Caco-2 (cell line): Measurements from ENCODE around the gene CIART. TPM values are rescaled to one million over a fixed set of nuclear protein-coding genes. Genes with fewer than 3 reads are reported as not detected.
"Not testable (repeated sequence)": the region's sequence is repeated elsewhere in the genome, so short reads cannot be mapped to it uniquely, and the experiment has no call there.

Experiments used
- BruUV-seq: library from RNA; stranded (reverse); fragments of 400-500 nt; replicated peaks from 2 replicates; lab custom pipeline; 2021; lab: Mats Ljungman, UMichigan
- CTCF ChIA-PET: fragments of 300-600 bp; sonication (Branson Sonifier 250); formaldehyde crosslinking; loops from one replicate; lab custom pipeline; 2022; ENCODE audit warnings: antibody characterized with exemption; lab: Charles Lee
- POLR2A ChIA-PET: fragments of 300-600 bp; sonication (Branson Sonifier 250); formaldehyde crosslinking; loops from one replicate; lab custom pipeline; 2022; ENCODE audit warnings: antibody characterized with exemption; lab: Charles Lee
- DNase-seq, 2 experiments: peaks; one replicate each; pipeline versions ENCODE4 v3.0.0 to v3.0.0-alpha.2; 2020 to 2022
- H3K27me3 ChIP-seq: replicated peaks from 2 replicates; pipeline ENCODE4 v1.6.0; 2011; ENCODE audit warnings: low read length; ENCODE audit not compliant: control insufficient read depth, insufficient read depth
- H3K36me3 ChIP-seq: 2 replicates; pipeline ENCODE4 v1.5.1; 2011; ENCODE audit warnings: low read length; ENCODE audit not compliant: control insufficient read depth, insufficient read depth
- H3K4me1 ChIP-seq: fragments of 250-450 bp; sonication (Bioruptor Pico); 2 replicates; pipeline ENCODE4 v1.5.1; 2020; ENCODE audit warnings: mild to moderate bottlenecking
- H3K4me3 ChIP-seq: 2 replicates; pipeline ENCODE4 v1.5.1; 2011; ENCODE audit warnings: low read depth, mild to moderate bottlenecking, control low read depth, low read length
- H3K9me3 ChIP-seq: fragments of 250-450 bp; sonication (Bioruptor Pico); 2 replicates; pipeline ENCODE4 v1.5.1; 2020; ENCODE audit warnings: mild to moderate bottlenecking, moderate library complexity
- H3K27ac Mint-ChIP-seq: one replicate; pipeline ENCODE4 v1.8.0; 2022; ENCODE audit warnings: mixed read lengths; ENCODE audit not compliant: unreplicated experiment
- H3K27me3 Mint-ChIP-seq: one replicate; pipeline ENCODE4 v1.8.0; 2022; ENCODE audit warnings: mixed read lengths; ENCODE audit not compliant: insufficient read depth, unreplicated experiment
- H3K36me3 Mint-ChIP-seq: one replicate; pipeline ENCODE4 v1.8.0; 2022; ENCODE audit warnings: mild to moderate bottlenecking, mixed read lengths; ENCODE audit not compliant: insufficient read depth, unreplicated experiment
- H3K4me1 Mint-ChIP-seq: one replicate; pipeline ENCODE4 v1.8.0; 2022; ENCODE audit warnings: low read depth, mixed read lengths; ENCODE audit not compliant: unreplicated experiment
- H3K4me3 Mint-ChIP-seq: one replicate; pipeline ENCODE4 v1.8.0; 2022; ENCODE audit warnings: mild to moderate bottlenecking, moderate library complexity, mixed read lengths; ENCODE audit not compliant: unreplicated experiment
- H3K9me3 Mint-ChIP-seq: one replicate; pipeline ENCODE4 v1.8.0; 2022; ENCODE audit warnings: mixed read lengths; ENCODE audit not compliant: unreplicated experiment
- CTCF ChIP-seq, 2 experiments: fragments of 200-600 bp in 1 of 2; IDR thresholded peaks; 1 replicate in 1 of 2; 2 replicates in 1 of 2; pipeline versions ENCODE4 v1.5.1 to v1.8.0; 2011 to 2022; ENCODE audit warnings: antibody characterized with exemption in 1 of 2, control low read depth in 1 of 2, inconsistent platforms in 1 of 2, low read depth in 1 of 2, low read length in 1 of 2, mild to moderate bottlenecking in 1 of 2, moderate library complexity in 1 of 2; ENCODE audit not compliant: insufficient read depth in 1 of 2, severe bottlenecking in 1 of 2, unreplicated experiment in 1 of 2
- intact Hi-C: fragments of 100-400 bp; cut with micrococcal nuclease; formaldehyde crosslinking; loops from one replicate; pipeline ENCODE4 v1.10.0; 2022; ENCODE audit not compliant: unreplicated experiment
- total RNA-seq: library from RNA; stranded (reverse); gene quantifications from 2 replicates; pipeline ENCODE4 v1.2.3, GENCODE V29; 2022

CIART gene
- total RNA-seq, 1 experiment from 2014 or later, result 3.2 TPM

GRCh38 chr1:150235852-150236613, 46.3 kb upstream of the CIART start, which contains the start of gene ANP32E:
Gene ANP32E, minus strand, starts transcription at chr1:150236112. Its CDS starts 326 bp downstream, at chr1:150235786.
- no peaks in the 10 kb centered on the region for H3K36me3 ChIP-seq
- no peaks in the 10 kb centered on the region for H3K27me3 Mint-ChIP-seq
- H3K9me3 ChIP-seq, result no peaks in the 10 kb centered on the region
- DNase-seq, result peak; percentile 95 to 97
- H3K27ac Mint-ChIP-seq, result no peak within 1 kb of the TSS
- H3K36me3 Mint-ChIP-seq, result peaks cover 12% of the 10 kb centered on the region
- ChIA-PET CTCF (interaction anchor here (0.6 to 1.0 kb wide), 3 partner anchors 10 to 550 kb away, joined by 3 read pairs; no protein-coding TSS in a partner anchor), POLR2A (interaction anchor here (0.5 to 1.7 kb wide), 6 partner anchors 115 to 343 kb away, joined by 4 to 13 read pairs (median 5); partner anchors contain the start of gene RPRD2)
- peak in 1 of 2 experiments; percentile 9 for TF ChIP-seq CTCF (IDR thresholded peaks at IDR 0.05; ENCODE audit: insufficient read depth in 1 of 2, low read depth in 1 of 2, low read length in 1 of 2, severe bottlenecking in 1 of 2, unreplicated experiment in 1 of 2)
- no peak within 1 kb of the TSS for H3K4me3 Mint-ChIP-seq
- no peaks in the 10 kb centered on the region for H3K9me3 Mint-ChIP-seq
- H3K4me1 ChIP-seq, result peaks cover 13% of the 10 kb centered on the region
- TSS peak; percentile 82 for BruUV-seq
- intact Hi-C loops, result loop anchor here (1.0 kb wide), 2 partner anchors 33 to 46 kb away; partner anchors contain the start of genes APH1A and CIART
- no peaks in the 10 kb centered on the region for H3K27me3 ChIP-seq
- H3K4me1 Mint-ChIP-seq, result peaks cover 25% of the 10 kb centered on the region
- H3K4me3 ChIP-seq, result peak within 1 kb of the TSS; percentile 48

DNA sequence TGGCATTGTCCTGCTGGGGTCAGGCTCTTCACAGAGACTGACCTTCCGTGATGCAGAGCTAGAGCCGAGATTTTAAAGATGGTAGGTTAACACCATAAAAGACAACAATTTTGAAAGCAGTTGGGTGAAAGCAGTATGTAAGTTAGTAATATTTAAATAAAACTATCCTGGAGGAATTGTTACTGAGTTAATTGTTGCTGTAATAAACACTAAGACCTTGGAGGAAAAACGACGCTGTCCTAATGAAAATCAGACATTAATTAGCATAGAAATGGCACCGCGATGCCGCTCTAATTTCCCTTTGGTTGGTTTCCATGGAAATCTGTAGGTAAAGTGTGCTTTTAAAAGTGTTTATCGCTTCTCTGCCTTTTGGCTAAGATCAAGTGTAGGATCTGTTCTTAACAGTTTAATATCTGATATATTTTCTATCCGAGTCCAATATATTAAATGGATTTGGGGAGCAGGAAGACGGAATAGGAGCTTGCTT, 45.7 kb upstream of the CIART start:
- Mint-ChIP-seq H3K4me3 (no peak overlapping the region), H3K36me3 (peaks cover 12% of the 10 kb centered on the region), H3K27ac (no peak overlapping the region), H3K9me3 (no peaks in the 10 kb centered on the region), H3K27me3 (no peaks in the 10 kb centered on the region), H3K4me1 (peaks cover 25% of the 10 kb centered on the region)
- Histone ChIP-seq H3K4me1 (peaks cover 13% of the 10 kb centered on the region), H3K27me3 (no peaks in the 10 kb centered on the region), H3K36me3 (no peaks in the 10 kb centered on the region), H3K9me3 (no peaks in the 10 kb centered on the region), H3K4me3 (peak overlapping the region; percentile 48)
- TSS peak; percentile 94 for BruUV-seq
- DNase-seq, result no peak
- ChIA-PET POLR2A (interaction anchor here (0.5 to 1.7 kb wide), 5 partner anchors 50 to 342 kb away, joined by 4 to 5 read pairs (median 4); partner anchors contain the start of gene RPRD2), CTCF (interaction anchor here (0.6 to 1.0 kb wide), 3 partner anchors 9 to 19 kb away, joined by 3 to 4 read pairs (median 3); no protein-coding TSS in a partner anchor)
- intact Hi-C loops, result loop anchor here (1.0 kb wide), 2 partner anchors 33 to 46 kb away; partner anchors contain the start of genes APH1A and CIART
- TF ChIP-seq CTCF (IDR thresholded peaks at IDR 0.05; ENCODE audit: insufficient read depth in 1 of 2, low read depth in 1 of 2, low read length in 1 of 2, severe bottlenecking in 1 of 2, unreplicated experiment in 1 of 2), result no peak

GRCh38 chr1:150237176-150237575, 45.2 kb upstream of the CIART start:
- H3K9me3 Mint-ChIP-seq, BruUV-seq, H3K27ac Mint-ChIP-seq, DNase-seq, H3K4me3 ChIP-seq, H3K27me3 Mint-ChIP-seq, H3K4me3 Mint-ChIP-seq, intact Hi-C loops, H3K36me3 ChIP-seq, POLR2A ChIA-PET, H3K27me3 ChIP-seq, H3K9me3 ChIP-seq: not testable (repeated sequence)
- CTCF ChIA-PET, result interaction anchor here (1.0 kb wide), 1 partner anchor 19 kb away, joined by 3 read pairs; no protein-coding TSS in a partner anchor
- Mint-ChIP-seq H3K4me1 (peaks cover 25% of the 10 kb centered on the region), H3K36me3 (peaks cover 12% of the 10 kb centered on the region)
- peaks cover 13% of the 10 kb centered on the region for H3K4me1 ChIP-seq
